Loucy (cell line): ENCODE measurements around the gene CSNK2B.

Source experiments
- H2AFZ ChIP-seq: fragments of 200-600 bp; sonication (generic); 2 replicates; pipeline ENCODE4 v1.6.0; 2016; ENCODE audit warnings: antibody characterized with exemption, mild to moderate bottlenecking, low read length, moderate library complexity
- H3F3A ChIP-seq: fragments of 200-600 bp; 2 replicates; pipeline ENCODE4 v1.6.0; 2016; ENCODE audit warnings: antibody characterized with exemption, low read depth, mild to moderate bottlenecking
- H3K27me3 ChIP-seq: fragments of 200-600 bp; sonication (generic); 2 replicates; pipeline ENCODE4 v1.6.1; 2014; ENCODE audit warnings: low read length, mild to moderate bottlenecking; ENCODE audit not compliant: insufficient read depth, poor library complexity, severe bottlenecking
- H3K36me3 ChIP-seq: fragments of 200-600 bp; sonication (generic); 2 replicates; pipeline ENCODE4 v1.6.1; 2016; ENCODE audit warnings: low read length; ENCODE audit not compliant: insufficient read depth
- H3K4me1 ChIP-seq: fragments of 200-600 bp; sonication (generic); 2 replicates; pipeline ENCODE4 v1.5.1; 2014; ENCODE audit warnings: low read length, mild to moderate bottlenecking; ENCODE audit not compliant: insufficient read depth, poor library complexity, severe bottlenecking
- H3K4me2 ChIP-seq: fragments of 200-600 bp; sonication (generic); 2 replicates; pipeline ENCODE4 v1.6.0; 2014; ENCODE audit warnings: antibody characterized with exemption, low read length, low read depth, mild to moderate bottlenecking; ENCODE audit not compliant: poor library complexity, severe bottlenecking
- H3K4me3 ChIP-seq: fragments of 200-600 bp; sonication (generic); 2 replicates; pipeline ENCODE4 v1.5.1; 2014; ENCODE audit warnings: low read length, mild to moderate bottlenecking, mixed read lengths; ENCODE audit not compliant: poor library complexity, severe bottlenecking
- H3K79me2 ChIP-seq: fragments of 200-600 bp; sonication (generic); 2 replicates; pipeline ENCODE4 v1.6.1; 2014; ENCODE audit warnings: low read length; ENCODE audit not compliant: insufficient read depth
- H3K9ac ChIP-seq: fragments of 200-600 bp; sonication (generic); 2 replicates; pipeline ENCODE4 v1.6.0; 2014; ENCODE audit warnings: mild to moderate bottlenecking, low read depth, low read length, moderate library complexity; ENCODE audit not compliant: poor library complexity, severe bottlenecking
- H3K9me2 ChIP-seq: fragments of 200-600 bp; sonication (generic); replicated peaks from 2 replicates; pipeline ENCODE4 v1.6.1; 2016; ENCODE audit warnings: low read depth, low read length, mixed read lengths
- H3K9me3 ChIP-seq: fragments of 200-600 bp; sonication (generic); 2 replicates; pipeline ENCODE4 v1.6.1; 2014; ENCODE audit warnings: mild to moderate bottlenecking, antibody characterized with exemption, low read length, low read depth; ENCODE audit not compliant: insufficient read depth
- H4K20me1 ChIP-seq: fragments of 200-600 bp; sonication (generic); 2 replicates; pipeline ENCODE4 v1.6.0; 2014; ENCODE audit warnings: antibody characterized with exemption, low read length, mild to moderate bottlenecking; ENCODE audit not compliant: insufficient read depth, poor library complexity, severe bottlenecking
- CTCF ChIP-seq: fragments of 200-600 bp; sonication (generic); conservative IDR thresholded peaks from 2 replicates; pipeline ENCODE4 v1.5.1; 2014; ENCODE audit warnings: mild to moderate bottlenecking, antibody characterized with exemption, low read length
- EZH2phosphoT487 ChIP-seq: fragments of 200-600 bp; IDR thresholded peaks from 2 replicates; pipeline ENCODE4 v1.6.1; 2018; ENCODE audit warnings: antibody characterized with exemption, mild to moderate bottlenecking, moderate library complexity, borderline replicate concordance

The CSNK2B gene

GRCh38 chr6:31701666-31702404 is 36.0 kb downstream of the CSNK2B start:
- H3K9me3 ChIP-seq, result no peaks in the 10 kb centered on the region
- peaks cover 1% of the 10 kb centered on the region; the same call in 1 of the 2 replicates for H3K36me3 ChIP-seq
- H3K4me1 ChIP-seq, result peaks cover 24% of the 10 kb centered on the region
- TF ChIP-seq CTCF (no peak), EZH2phosphoT487 (no peak)
- peaks cover 15% of the 10 kb centered on the region for H4K20me1 ChIP-seq
- no peaks in the 10 kb centered on the region for H3K27me3 ChIP-seq
- no peaks in the 10 kb centered on the region for H3K9me2 ChIP-seq
- no peak overlapping the region for H2AFZ ChIP-seq
- peak overlapping the region; percentile 88 for H3K9ac ChIP-seq
- peak overlapping the region; percentile 88 for H3K4me2 ChIP-seq
- H3F3A ChIP-seq, result no peaks in the 10 kb centered on the region
- H3K4me3 ChIP-seq, result peak overlapping the region; percentile 88
- peaks cover 46% of the 10 kb centered on the region for H3K79me2 ChIP-seq

GRCh38 chr6:31702405-31702818 is 36.5 kb downstream of the CSNK2B start:
- no peaks in the 10 kb centered on the region for H3F3A ChIP-seq

GRCh38 chr6:31702819-31703716 is 37.2 kb downstream of the CSNK2B start, which contains the start of gene ABHD16A:
ABHD16A (minus strand) TSS chr6:31703324; CDS start chr6:31703281, 43 bp downstream.
- Histone ChIP-seq H3F3A (no peaks in the 10 kb centered on the region), H3K79me2 (peaks cover 40% of the 10 kb centered on the region), H3K4me3 (peak within 1 kb of the TSS; percentile 88), H3K4me2 (peak within 1 kb of the TSS; percentile 88), H3K9me3 (no peaks in the 10 kb centered on the region), H3K36me3 (no peaks in the 10 kb centered on the region), H3K4me1 (peaks cover 19% of the 10 kb centered on the region), H3K9ac (peak within 1 kb of the TSS; percentile 88), H4K20me1 (peaks cover 15% of the 10 kb centered on the region), H2AFZ (peak within 1 kb of the TSS; percentile 77), H3K9me2 (no peaks in the 10 kb centered on the region), H3K27me3 (no peaks in the 10 kb centered on the region)
- no peak for TF ChIP-seq CTCF
- TF ChIP-seq EZH2phosphoT487, result no peak

More at GRCh38 chr6:31702405-31702818, 36.5 kb downstream of the CSNK2B start:
- H3K36me3 ChIP-seq, result no peaks in the 10 kb centered on the region
- H3K4me1 ChIP-seq, result peaks cover 24% of the 10 kb centered on the region
- H4K20me1 ChIP-seq, result peaks cover 15% of the 10 kb centered on the region
- H3K4me3 ChIP-seq, result peak overlapping the region; percentile 88
- H3K27me3 ChIP-seq, result no peaks in the 10 kb centered on the region
- peak overlapping the region; percentile 88 for H3K4me2 ChIP-seq
- peak overlapping the region; percentile 77 for H2AFZ ChIP-seq
- H3K79me2 ChIP-seq, result peaks cover 46% of the 10 kb centered on the region
- H3K9me3 ChIP-seq, result no peaks in the 10 kb centered on the region
- TF ChIP-seq CTCF, result no peak
- no peak for TF ChIP-seq EZH2phosphoT487
- no peaks in the 10 kb centered on the region for H3K9me2 ChIP-seq
- peak overlapping the region; percentile 88 for H3K9ac ChIP-seq
